Activated CD4-positive, alpha-beta T cell treated with anti-CD3 and anti-CD28 coated beads, Interleukin-2, amount 50 U/mL, for 16 hours (primary cell): ENCODE results near the gene SGSM2.
"Not testable (repeated sequence)": the region's sequence is repeated elsewhere in the genome, so short reads cannot be mapped to it uniquely, and the experiment has no call there.

ENCODE experiments used
- DNase-seq: peaks from one replicate; pipeline ENCODE4 v3.0.0-alpha.2; 2020

The SGSM2 gene

GRCh38 chr17:2336852-2337543, at the start of gene SGSM2:
Gene SGSM2 (plus strand): TSS chr17:2337501. CDS start chr17:2337689, 188 bp downstream.
- DNase-seq, result peak; percentile 60

GRCh38 chr17:2289878-2290478, 47.3 kb upstream of the SGSM2 start:
- DNase-seq, result no peak

GRCh38 chr17:2292100-2292499, 45.2 kb upstream of the SGSM2 start:
- no peak for DNase-seq

- peak; percentile 38 for DNase-seq
Measured at GRCh38 chr17:2295575-2295974, 41.7 kb upstream of the SGSM2 start.

GRCh38 chr17:2297023-2297422, 40.3 kb upstream of the SGSM2 start:
- no peak for DNase-seq

GRCh38 chr17:2299136-2299535, 38.2 kb upstream of the SGSM2 start:
- no peak for DNase-seq

- DNase-seq, result no peak
Measured at GRCh38 chr17:2299756-2300155, 37.5 kb upstream of the SGSM2 start.

GRCh38 chr17:2302778-2303203, 34.5 kb upstream of the SGSM2 start:
- no peak for DNase-seq

GRCh38 chr17:2303204-2304188, 33.8 kb upstream of the SGSM2 start, which contains the start of the genes SMG6 and SRR:
Gene SMG6 (minus strand): TSS chr17:2303785. CDS start chr17:2303720, 65 bp downstream.
Gene SRR (plus strand): TSS chr17:2303950. CDS start chr17:2315561, 11,611 bp downstream.
- DNase-seq, result peak; percentile 94

- DNase-seq, result no peak
Measured at GRCh38 chr17:2304931-2305330, 32.4 kb upstream of the SGSM2 start.

- no peak for DNase-seq
Measured at GRCh38 chr17:2309338-2310154, 27.8 kb upstream of the SGSM2 start.

GRCh38 chr17:2312736-2313135, 24.6 kb upstream of the SGSM2 start:
- no peak for DNase-seq

GRCh38 chr17:2316916-2317205, 20.4 kb upstream of the SGSM2 start:
- not testable (repeated sequence) for DNase-seq

- DNase-seq, result no peak
Measured at GRCh38 chr17:2317796-2318195, 19.5 kb upstream of the SGSM2 start.

- DNase-seq, result no peak
Measured at GRCh38 chr17:2319051-2319450, 18.2 kb upstream of the SGSM2 start.

GRCh38 chr17:2321399-2321798, 15.9 kb upstream of the SGSM2 start:
- no peak for DNase-seq

GRCh38 chr17:2323629-2324314, 13.5 kb upstream of the SGSM2 start:
- no peak for DNase-seq

- DNase-seq, result no peak
Measured at GRCh38 chr17:2331303-2331702, 6.0 kb upstream of the SGSM2 start.

- DNase-seq, result no peak
Measured at GRCh38 chr17:2335726-2336214, 1.5 kb upstream of the SGSM2 start.

- DNase-seq, result peak; percentile 94
Measured at GRCh38 chr17:2336215-2336851, 968 bp upstream of the SGSM2 start, which contains the start of gene TSR1. Gene TSR1 (minus strand): TSS chr17:2336457. CDS start chr17:2336427, 30 bp downstream.
